Measurements from ENCODE around the gene FKBP3. TPM values are rescaled to one million over a fixed set of nuclear protein-coding genes. Genes with fewer than 3 reads are reported as not detected.

FKBP3 gene
- total RNA-seq, 2 donors from 2014 or later: 153 to 188 TPM

DNA sequence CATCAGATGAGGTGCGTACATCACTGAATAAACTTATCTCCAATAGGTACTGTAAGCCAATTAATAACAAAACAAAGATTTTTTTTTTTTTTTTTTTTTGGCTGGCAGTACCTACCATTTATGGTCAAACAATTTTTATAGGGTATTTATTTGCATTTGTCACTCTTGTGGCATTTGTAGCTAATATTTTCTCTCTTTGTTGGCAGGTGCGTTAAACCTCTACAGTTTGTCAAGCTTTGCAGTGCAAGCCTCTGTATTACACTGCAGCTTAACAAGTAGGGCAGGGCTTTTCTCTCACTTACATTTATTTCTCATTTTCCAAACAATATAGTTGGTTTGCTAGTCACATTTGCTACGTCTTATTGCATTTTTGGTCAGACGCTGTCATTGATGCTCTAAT, 38.1 kb downstream of the FKBP3 start:
- Histone ChIP-seq H3K27ac (ENCODE audit: low read depth, low read length) (no peak overlapping the region), H3K9ac (ENCODE audit: extremely low read depth, low read length, poor library complexity, severe bottlenecking) (no peak overlapping the region), H3K9me3 (ENCODE audit: control insufficient read depth, low read length) (no peaks in the 10 kb centered on the region), H3K36me3 (ENCODE audit: control insufficient read depth, insufficient read depth, low read length) (peaks cover 60% of the 10 kb centered on the region), H3K4me3 (ENCODE audit: low read length) (no peak overlapping the region), H3K27me3 (ENCODE audit: control insufficient read depth, insufficient read depth, low read length, poor library complexity, severe bottlenecking) (no peaks in the 10 kb centered on the region), H3K4me1 (ENCODE audit: control insufficient read depth, insufficient read depth, low read length) (no peaks in the 10 kb centered on the region)
- 97 to 100% methylated on average over 3 to 4 of the region's 4 CpGs for WGBS, 2 experiments (ENCODE audit: insufficient coverage in 1 of 2, insufficient read length in 1 of 2)
- peaks cover 59% of the 10 kb centered on the region for H3K36me3 Mint-ChIP-seq (ENCODE audit: low read depth)
- H3K4me3 Mint-ChIP-seq: no peak overlapping the region
- H3K27ac Mint-ChIP-seq: no peak overlapping the region
- DNase-seq: no peak
- no peaks in the 10 kb centered on the region for H3K27me3 Mint-ChIP-seq (ENCODE audit: insufficient read depth)
- TF ChIP-seq, protein P1, sequence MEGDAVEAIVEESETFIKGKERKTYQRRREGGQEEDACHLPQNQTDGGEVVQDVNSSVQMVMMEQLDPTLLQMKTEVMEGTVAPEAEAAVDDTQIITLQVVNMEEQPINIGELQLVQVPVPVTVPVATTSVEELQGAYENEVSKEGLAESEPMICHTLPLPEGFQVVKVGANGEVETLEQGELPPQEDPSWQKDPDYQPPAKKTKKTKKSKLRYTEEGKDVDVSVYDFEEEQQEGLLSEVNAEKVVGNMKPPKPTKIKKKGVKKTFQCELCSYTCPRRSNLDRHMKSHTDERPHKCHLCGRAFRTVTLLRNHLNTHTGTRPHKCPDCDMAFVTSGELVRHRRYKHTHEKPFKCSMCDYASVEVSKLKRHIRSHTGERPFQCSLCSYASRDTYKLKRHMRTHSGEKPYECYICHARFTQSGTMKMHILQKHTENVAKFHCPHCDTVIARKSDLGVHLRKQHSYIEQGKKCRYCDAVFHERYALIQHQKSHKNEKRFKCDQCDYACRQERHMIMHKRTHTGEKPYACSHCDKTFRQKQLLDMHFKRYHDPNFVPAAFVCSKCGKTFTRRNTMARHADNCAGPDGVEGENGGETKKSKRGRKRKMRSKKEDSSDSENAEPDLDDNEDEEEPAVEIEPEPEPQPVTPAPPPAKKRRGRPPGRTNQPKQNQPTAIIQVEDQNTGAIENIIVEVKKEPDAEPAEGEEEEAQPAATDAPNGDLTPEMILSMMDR (conservative IDR thresholded peaks at IDR 0.05): no peak
- H3K9me3 Mint-ChIP-seq: no peaks in the 10 kb centered on the region
- H3K4me1 Mint-ChIP-seq: no peaks in the 10 kb centered on the region

DNA sequence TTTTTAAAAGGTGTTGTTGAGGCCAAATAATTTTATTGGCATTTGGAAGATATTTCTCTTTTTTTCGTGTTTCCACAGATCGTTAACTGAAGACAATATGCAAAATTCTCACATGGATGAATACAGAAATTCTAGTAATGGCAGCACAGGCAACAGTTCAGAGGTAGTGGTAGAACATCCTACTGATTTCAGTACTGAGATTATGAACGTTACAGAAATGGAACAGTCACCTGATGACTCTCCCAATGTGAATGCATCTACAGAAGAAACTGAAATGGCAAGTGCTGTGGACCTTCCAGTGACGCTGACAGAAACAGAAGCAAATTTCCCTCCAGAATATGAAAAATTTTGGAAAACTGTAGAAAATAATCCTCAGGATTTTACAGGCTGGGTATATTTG, 39.1 kb downstream of the FKBP3 start:
- H3K9me3 Mint-ChIP-seq: no peaks in the 10 kb centered on the region
- Histone ChIP-seq H3K27me3 (ENCODE audit: control insufficient read depth, insufficient read depth, low read length, poor library complexity, severe bottlenecking) (no peaks in the 10 kb centered on the region), H3K9me3 (ENCODE audit: control insufficient read depth, low read length) (no peaks in the 10 kb centered on the region), H3K9ac (ENCODE audit: extremely low read depth, low read length, poor library complexity, severe bottlenecking) (no peak overlapping the region), H3K27ac (ENCODE audit: low read depth, low read length) (no peak overlapping the region), H3K4me1 (ENCODE audit: control insufficient read depth, insufficient read depth, low read length) (no peaks in the 10 kb centered on the region), H3K4me3 (ENCODE audit: low read length) (no peak overlapping the region), H3K36me3 (ENCODE audit: control insufficient read depth, insufficient read depth, low read length) (peaks cover 51% of the 10 kb centered on the region)
- H3K4me3 Mint-ChIP-seq: no peak overlapping the region
- no peaks in the 10 kb centered on the region for H3K27me3 Mint-ChIP-seq (ENCODE audit: insufficient read depth)
- no peak for DNase-seq
- peaks cover 50% of the 10 kb centered on the region for H3K36me3 Mint-ChIP-seq (ENCODE audit: low read depth)
- peaks cover 5% of the 10 kb centered on the region for H3K4me1 Mint-ChIP-seq
- TF ChIP-seq, protein P1 (conservative IDR thresholded peaks at IDR 0.05): no peak
- no peak overlapping the region for H3K27ac Mint-ChIP-seq
- 95 to 96% methylated on average over 4 of the region's 4 CpGs for WGBS, 2 experiments (ENCODE audit: insufficient coverage in 1 of 2, insufficient read length in 1 of 2)

DNA sequence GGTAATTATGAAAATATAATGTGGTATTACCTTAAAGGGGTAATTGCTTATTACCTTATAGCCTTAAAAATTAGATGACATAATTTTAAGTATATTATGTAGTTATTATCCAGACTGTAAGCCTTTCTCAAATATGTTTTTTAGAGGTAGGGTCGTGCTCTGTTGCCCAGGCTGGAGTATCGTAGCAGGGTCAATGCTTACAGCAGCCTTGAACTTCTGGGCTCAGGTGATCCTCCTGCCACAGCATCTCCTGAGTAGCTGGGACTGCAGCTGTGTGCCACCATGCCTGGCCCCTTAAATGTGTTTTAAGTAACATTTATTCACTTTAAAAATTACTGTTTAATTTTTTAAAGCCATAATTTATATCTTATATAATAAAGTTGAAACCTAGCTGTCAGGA, 40.0 kb downstream of the FKBP3 start:
- Histone ChIP-seq H3K27ac (ENCODE audit: low read depth, low read length) (no peak overlapping the region), H3K9me3 (ENCODE audit: control insufficient read depth, low read length) (no peaks in the 10 kb centered on the region), H3K4me3 (ENCODE audit: low read length) (no peak overlapping the region), H3K4me1 (ENCODE audit: control insufficient read depth, insufficient read depth, low read length) (no peaks in the 10 kb centered on the region), H3K36me3 (ENCODE audit: control insufficient read depth, insufficient read depth, low read length) (peaks cover 50% of the 10 kb centered on the region), H3K27me3 (ENCODE audit: control insufficient read depth, insufficient read depth, low read length, poor library complexity, severe bottlenecking) (no peaks in the 10 kb centered on the region), H3K9ac (ENCODE audit: extremely low read depth, low read length, poor library complexity, severe bottlenecking) (no peak overlapping the region)
- no peaks in the 10 kb centered on the region for H3K9me3 Mint-ChIP-seq
- H3K27ac Mint-ChIP-seq: no peak overlapping the region
- DNase-seq: no peak
- peaks cover 13% of the 10 kb centered on the region for H3K4me1 Mint-ChIP-seq
- 96 to 100% methylated on average over 2 of the region's 2 CpGs for WGBS, 2 experiments (ENCODE audit: insufficient coverage in 1 of 2, insufficient read length in 1 of 2)
- TF ChIP-seq, protein P1 (conservative IDR thresholded peaks at IDR 0.05): no peak
- H3K36me3 Mint-ChIP-seq (ENCODE audit: low read depth): peaks cover 43% of the 10 kb centered on the region
- H3K4me3 Mint-ChIP-seq: no peak overlapping the region
- no peaks in the 10 kb centered on the region for H3K27me3 Mint-ChIP-seq (ENCODE audit: insufficient read depth)

Measured in endodermal cell (in vitro differentiated cells).